NCI-H1694 (cell line): ENCODE results near the gene CALY.

Source experiments
- DNase-seq: peaks from one replicate; lab custom pipeline; 2025; lab: John Stamatoyannopoulos, UW

Gene CALY

DNA sequence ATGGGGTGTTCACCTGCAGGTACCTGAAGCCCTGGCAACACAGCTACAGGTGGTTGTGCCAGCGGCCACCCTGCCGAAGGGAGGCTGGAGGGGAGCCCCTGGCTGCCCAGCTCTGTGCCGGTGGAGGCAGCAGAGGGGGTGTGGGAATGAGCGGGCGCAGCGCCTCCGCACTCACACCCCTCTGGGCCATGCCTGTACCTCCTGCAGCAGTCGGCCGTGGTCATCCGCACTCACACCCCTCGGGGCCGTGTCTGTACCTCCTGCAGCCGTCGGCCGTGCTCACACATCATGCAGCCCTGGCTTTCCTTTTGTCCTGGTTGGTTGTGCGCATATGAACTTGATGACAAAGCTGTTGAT, 26.3 kb downstream of the CALY start:
- no peak for DNase-seq

- no peak for DNase-seq
Measured at GRCh38 chr10:133309720-133310398, 26.8 kb downstream of the CALY start.

DNA sequence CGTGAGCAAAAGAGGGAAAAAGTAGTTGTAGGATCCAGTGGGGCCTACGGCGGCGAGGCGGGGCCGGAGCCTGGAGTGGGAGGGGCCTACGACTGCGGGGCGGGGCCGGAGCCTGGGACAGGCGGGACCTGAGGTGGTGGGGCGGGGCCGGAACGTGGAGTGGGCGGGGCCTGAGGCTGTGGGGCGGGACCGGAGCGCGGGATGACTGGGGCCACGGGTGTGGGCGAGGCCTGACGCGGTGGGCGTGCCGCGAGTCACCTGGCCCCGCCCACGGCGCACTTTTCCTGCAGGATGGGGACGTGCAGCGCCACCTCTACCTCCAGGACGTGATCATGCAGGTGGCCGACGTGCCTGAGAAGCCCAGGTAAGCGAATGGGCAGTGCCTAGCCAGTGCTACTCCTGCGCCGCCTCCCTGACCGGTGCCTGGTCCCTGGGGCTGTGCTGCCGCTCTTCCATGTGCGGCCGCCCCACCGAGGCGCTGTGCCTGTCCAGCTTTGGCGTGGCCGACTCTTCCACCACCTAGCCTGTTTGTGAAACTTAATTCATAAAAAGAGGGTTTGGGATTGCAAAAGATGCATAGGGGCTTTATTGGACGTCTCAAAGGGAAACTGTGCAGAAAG, 27.5 kb downstream of the CALY start:
- no peak for DNase-seq

GRCh38 chr10:133308421-133309099, 28.1 kb downstream of the CALY start, which contains the start of the genes TUBGCP2 and ZNF511:
Gene TUBGCP2, minus strand, starts transcription at chr10:133308872. Its CDS starts 5,931 bp downstream, at chr10:133302941.
Gene ZNF511, plus strand, starts transcription at chr10:133308914. Its CDS starts 30 bp downstream, at chr10:133308944.
- no peak for DNase-seq

- DNase-seq: peak; percentile 29
Measured at GRCh38 chr10:133307776-133308420, 28.8 kb downstream of the CALY start.

DNA sequence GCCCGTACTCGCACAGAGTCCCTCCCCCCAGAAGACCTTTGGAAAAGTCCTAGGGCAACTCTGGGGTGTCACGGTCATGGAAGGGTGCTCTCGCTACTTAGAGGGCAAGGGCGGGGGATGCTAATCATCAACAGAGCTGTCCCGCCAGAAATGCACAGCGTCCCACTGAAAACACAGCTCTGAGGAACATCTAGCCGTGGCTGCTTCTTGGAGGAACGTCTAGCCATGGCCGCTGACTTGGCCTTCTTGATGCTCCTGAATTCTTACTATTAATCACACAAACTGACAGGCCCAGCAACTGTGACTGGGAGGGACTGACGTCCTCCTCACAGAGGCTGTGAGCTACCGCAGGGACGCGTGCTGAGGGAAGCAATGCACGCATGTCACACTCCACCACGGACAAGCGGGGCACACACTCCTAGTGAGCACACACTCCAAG, 29.7 kb downstream of the CALY start:
- no peak for DNase-seq

GRCh38 chr10:133306097-133306476, 30.6 kb downstream of the CALY start:
- no peak for DNase-seq

DNA sequence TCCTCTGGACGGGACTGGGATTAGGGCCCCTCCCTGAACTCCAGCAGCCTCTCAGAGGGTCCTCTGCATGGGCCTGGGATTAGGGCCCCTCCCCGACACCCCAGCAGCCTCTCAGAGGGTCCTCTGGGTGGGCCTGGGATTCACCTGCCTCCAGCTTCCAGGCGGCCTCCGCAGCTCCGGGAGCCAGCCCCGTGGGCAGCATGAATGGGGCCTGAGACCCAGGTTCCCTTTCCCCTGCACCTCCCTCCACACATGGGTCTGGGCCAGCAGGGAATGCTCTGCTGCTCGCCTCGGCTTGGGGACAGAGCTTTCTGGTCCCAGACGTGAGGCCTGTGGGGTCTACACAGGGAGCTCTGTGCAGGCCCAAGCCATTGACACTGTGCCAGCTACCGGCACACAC, 33.5 kb downstream of the CALY start:
- DNase-seq: no peak

- DNase-seq: no peak
Measured at GRCh38 chr10:133302230-133302629, 34.5 kb downstream of the CALY start.

DNA sequence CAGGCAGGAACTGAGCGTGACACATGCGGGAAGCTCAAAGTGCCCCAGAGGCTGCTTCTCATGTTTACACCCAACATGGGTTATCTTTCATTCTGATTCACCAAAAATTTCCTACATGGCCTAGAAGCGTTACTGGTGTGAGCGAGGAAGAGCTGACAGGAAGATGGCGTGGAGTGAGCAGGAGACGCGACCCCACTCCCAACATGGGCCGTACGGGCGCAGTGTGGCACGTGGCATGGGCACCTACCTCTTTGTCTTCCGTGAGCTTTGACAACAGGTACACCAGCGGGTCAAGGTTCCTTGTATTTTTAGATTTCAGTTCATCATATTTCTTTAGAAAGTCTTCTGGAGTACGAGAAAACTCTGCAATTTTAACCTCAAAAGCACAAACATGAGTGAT, 37.0 kb downstream of the CALY start:
- no peak for DNase-seq

GRCh38 chr10:133299224-133299623, 37.5 kb downstream of the CALY start:
- DNase-seq: no peak

- DNase-seq: no peak
Measured at GRCh38 chr10:133298466-133298865, 38.2 kb downstream of the CALY start.

GRCh38 chr10:133297504-133297903, 39.2 kb downstream of the CALY start:
- DNase-seq: no peak

DNA sequence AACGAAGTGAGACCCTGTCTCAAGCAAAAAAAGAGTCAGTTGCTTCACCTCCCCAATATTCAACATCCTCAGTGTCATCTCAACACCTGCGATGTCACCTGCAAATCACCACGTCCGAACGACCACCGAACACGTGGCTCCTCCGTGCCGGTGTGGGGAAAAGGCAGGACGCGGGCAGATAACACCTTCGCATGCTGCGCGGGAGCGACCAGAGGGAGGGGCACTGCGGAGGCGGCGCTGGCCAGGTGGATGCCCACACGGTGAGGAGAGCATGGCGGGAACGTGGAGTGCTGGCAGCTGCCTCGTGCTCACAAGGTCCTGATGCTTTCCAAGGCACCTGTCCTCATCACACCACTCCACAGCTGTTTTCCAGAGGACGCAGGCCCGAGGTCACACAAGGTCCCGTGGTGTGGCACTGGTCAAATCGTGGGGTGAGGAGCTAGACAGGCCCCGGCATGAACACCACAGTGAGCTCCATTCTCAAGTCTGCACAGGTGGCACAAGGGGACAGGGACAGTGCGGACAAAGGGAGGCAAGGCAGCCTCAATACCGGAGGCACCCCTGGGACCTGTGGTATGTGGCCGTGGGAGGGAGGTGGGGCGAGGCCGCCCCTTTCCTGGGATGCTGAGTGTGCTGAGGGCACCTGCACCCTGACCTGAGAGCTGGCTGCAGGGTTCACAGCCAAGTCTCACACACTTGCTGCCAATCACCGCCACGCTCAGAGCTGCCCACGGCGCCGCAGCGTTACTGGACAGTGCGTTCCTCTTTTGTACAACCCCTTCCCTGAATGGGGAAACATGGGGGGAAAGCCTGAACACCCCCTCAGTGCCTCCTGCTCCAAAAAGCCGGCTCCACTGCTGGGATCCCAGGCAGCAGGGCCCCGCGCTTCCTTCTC, 41.0 kb downstream of the CALY start:
- DNase-seq: no peak

DNA sequence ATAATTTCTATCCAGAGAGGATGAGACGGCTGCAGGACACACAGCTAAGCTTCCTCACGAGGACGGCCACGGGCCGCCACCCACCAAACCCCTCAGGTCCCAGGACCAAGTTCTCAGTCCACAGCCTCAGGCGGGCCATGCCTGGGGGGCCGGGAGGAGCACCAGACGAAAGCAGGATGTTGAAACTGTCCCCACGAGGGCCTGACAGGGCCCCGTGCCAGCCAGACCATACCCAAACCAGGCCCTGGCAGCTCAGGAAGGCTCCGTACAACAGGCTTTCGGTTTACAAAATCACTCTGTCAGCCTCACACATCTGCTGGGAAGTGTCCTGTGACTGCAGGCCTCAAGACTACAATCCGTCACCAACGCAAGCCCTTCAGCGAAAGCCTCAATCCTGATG, 42.5 kb downstream of the CALY start:
- DNase-seq: no peak

GRCh38 chr10:133293810-133294119, 42.9 kb downstream of the CALY start:
- DNase-seq: no peak

GRCh38 chr10:133292919-133293809, 43.5 kb downstream of the CALY start:
- no peak for DNase-seq

DNA sequence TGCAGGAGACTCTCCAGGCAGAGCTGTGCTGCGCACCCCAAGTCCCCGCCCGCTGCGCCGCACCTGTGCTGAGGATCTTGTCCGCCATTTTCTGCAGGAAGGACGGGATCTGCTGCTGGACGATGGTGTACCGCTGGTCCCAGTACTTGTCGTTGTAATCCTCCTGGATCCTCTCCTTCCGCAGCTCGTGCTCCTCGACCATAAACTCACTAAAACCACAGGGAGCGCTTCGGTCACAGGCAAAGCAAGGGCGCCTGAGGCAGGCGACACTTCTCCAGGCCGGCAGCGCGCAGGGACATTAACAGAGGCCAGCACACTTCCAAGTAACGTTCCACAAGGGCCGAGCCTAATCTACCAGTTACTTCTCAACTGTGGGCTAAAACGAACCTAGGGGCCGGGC, 46.9 kb downstream of the CALY start:
- DNase-seq: no peak

GRCh38 chr10:133287832-133288500, 48.7 kb downstream of the CALY start:
- DNase-seq: no peak

DNA sequence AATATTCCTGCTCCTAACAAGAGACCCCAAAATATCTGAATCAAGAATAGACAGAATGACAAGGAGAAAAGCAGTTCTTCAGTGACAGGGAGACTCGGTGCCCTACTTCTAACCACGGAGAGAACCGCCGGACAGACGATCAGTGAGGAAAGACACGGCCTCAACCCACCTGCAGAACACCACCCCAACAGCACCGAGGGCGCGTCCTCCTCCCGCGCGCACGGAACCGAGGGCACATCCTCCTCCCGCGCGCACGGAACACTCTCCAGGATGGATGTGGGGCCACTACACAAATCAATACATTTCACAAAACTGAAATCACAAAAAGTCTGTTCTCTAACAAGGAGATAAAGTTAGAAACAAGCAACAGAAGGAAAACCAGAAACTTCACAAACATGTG, 50.3 kb downstream of the CALY start:
- DNase-seq: no peak
